Thyroid gland (tissue), 4 donors: ENCODE results near the gene VN1R5. TPM values are rescaled to one million over a fixed set of nuclear protein-coding genes. Genes with fewer than 3 reads are reported as not detected.

Experiments
- DNase-seq, 2 donors: peaks; one replicate each; pipeline ENCODE4 v3.0.0-alpha.2; 2019
- H3K27ac ChIP-seq, 3 donors: fragments of 200-600 bp; sonication (generic); 1 replicate in 2 of 3; 2 replicates in 1 of 3; pipeline ENCODE4 v1.5.1; 2016 to 2019; ENCODE audit warnings: mild to moderate bottlenecking in 1 of 3, moderate library complexity in 1 of 3
- H3K27me3 ChIP-seq: fragments of 200-600 bp; sonication (generic); one replicate; pipeline ENCODE4 v1.5.1; 2019
- H3K36me3 ChIP-seq, 2 donors: fragments of 200-600 bp; sonication (generic); one replicate each; pipeline ENCODE4 v1.5.1; 2016 to 2019
- H3K4me1 ChIP-seq, 2 donors: fragments of 200-600 bp; sonication (generic); one replicate each; pipeline ENCODE4 v1.5.1; 2017 to 2019
- H3K4me3 ChIP-seq, 3 donors: fragments of 200-600 bp; sonication (generic); replicated peaks in 1 of 3; 1 replicate in 2 of 3; 2 replicates in 1 of 3; pipeline ENCODE4 v1.5.1; 2016; ENCODE audit warnings: mild to moderate bottlenecking in 1 of 3
- H3K9me3 ChIP-seq: fragments of 200-600 bp; sonication (generic); one replicate; pipeline ENCODE4 v1.5.1; 2017
- CTCF ChIP-seq, 6 experiments: fragments of 200-600 bp in 3 of 6; fragments of 450-650 bp in 3 of 6; sonication (generic) in 3 of 6; IDR thresholded peaks; one replicate each; pipeline ENCODE4 v1.5.1; 2016 to 2019; ENCODE audit warnings: antibody characterized with exemption in 6 of 6, mild to moderate bottlenecking in 2 of 6, inconsistent platforms in 1 of 6, moderate library complexity in 1 of 6
- POLR2A ChIP-seq, 2 donors: fragments of 450-650 bp; IDR thresholded peaks; one replicate each; pipeline ENCODE4 v1.6.1; 2017; ENCODE audit warnings: antibody characterized with exemption in 2 of 2, mild to moderate bottlenecking in 2 of 2, moderate library complexity in 1 of 2
- WGBS, 2 donors: methylation state at CpG; one replicate each; pipeline ENCODE4 v1.1.5; 2017; 5-methylcytosine and 5-hydroxymethylcytosine counted together
- intact Hi-C: fragments of 100-400 bp; cut with DNase I; formaldehyde crosslinking; loops from one replicate; pipeline ENCODE4 v1.15.1; 2023
- total RNA-seq, 4 donors: library from RNA; depleted of rRNA; stranded (reverse); fragments of >200 nt; gene quantifications; one replicate each; pipeline ENCODE4 v1.2.3, GENCODE V29; 2016

VN1R5 gene
- total RNA-seq, 4 donors from 2014 or later, result not detected

DNA sequence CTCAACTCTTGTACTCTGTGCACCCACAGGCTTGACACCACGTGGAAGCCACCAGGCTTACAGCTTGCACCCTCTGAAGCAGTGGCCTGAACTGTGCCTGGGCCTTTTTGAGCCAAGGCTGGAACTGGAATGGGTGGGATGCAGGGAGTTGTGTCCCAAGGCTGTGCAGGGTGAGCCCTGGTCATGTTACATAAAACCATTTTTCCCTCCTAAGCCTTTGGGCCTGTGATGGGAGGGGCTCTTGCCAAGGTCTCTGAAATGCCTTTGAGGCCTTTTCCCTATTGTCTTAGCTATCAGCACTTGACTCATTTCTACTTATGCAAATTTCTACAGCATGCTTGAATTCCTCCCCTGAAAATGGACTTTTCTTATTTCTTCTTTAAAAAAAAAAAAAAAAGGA lies 14.1 kb downstream of the VN1R5 start:
- Histone ChIP-seq H3K27ac (no peak overlapping the region), H3K4me3 (no peak overlapping the region), H3K4me1 (peaks cover 5% of the 10 kb centered on the region in 2 donors), H3K9me3 (no peaks in the 10 kb centered on the region), H3K36me3 (no peaks in the 10 kb centered on the region), H3K27me3 (no peaks in the 10 kb centered on the region)
- intact Hi-C loops, result no loop called here
- DNase-seq, result no peak
- 100% methylated on average over 1 of the region's 1 CpG; no CpG with 5 or more reads in 1 of the 2 donors for WGBS, 2 donors
- no peak for TF ChIP-seq POLR2A (IDR thresholded peaks at IDR 0.05)
- no peak for TF ChIP-seq CTCF (IDR thresholded peaks at IDR 0.05)

DNA sequence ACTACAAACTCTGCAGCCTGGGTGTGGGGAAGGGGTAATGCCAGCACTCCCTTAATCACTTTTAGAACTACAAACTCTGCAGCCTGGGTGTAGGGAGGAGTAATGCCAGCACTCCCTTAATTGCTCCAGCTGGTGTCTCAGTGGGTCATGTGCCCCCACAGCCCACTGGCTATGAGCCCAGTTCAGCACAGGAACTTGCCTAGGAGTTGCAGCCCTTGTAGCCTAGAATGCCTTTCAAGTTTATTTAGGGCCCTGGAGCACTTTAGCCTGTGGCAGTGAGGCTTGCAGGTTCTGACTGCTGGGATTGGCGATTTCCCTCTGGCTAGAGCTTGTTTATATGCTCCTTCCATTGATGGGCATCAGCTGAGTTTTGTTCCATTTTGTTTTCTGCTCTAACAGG lies 17.1 kb downstream of the VN1R5 start:
- TF ChIP-seq CTCF (IDR thresholded peaks at IDR 0.05), result no peak
- no peak for TF ChIP-seq POLR2A (IDR thresholded peaks at IDR 0.05)
- peak overlapping the region in 1 of 3 donors; percentile 75 for H3K27ac ChIP-seq
- H3K4me1 ChIP-seq, result peaks cover 5% of the 10 kb centered on the region in 2 donors
- H3K9me3 ChIP-seq, result no peaks in the 10 kb centered on the region
- no peaks in the 10 kb centered on the region for H3K27me3 ChIP-seq
- 17 to 25% methylated on average over 1 of the region's 1 CpG for WGBS, 2 donors
- peak; percentile 77 to 78 for DNase-seq
- intact Hi-C loops, result no loop called here
- H3K4me3 ChIP-seq, result no peak overlapping the region
- H3K36me3 ChIP-seq, result no peaks in the 10 kb centered on the region

DNA sequence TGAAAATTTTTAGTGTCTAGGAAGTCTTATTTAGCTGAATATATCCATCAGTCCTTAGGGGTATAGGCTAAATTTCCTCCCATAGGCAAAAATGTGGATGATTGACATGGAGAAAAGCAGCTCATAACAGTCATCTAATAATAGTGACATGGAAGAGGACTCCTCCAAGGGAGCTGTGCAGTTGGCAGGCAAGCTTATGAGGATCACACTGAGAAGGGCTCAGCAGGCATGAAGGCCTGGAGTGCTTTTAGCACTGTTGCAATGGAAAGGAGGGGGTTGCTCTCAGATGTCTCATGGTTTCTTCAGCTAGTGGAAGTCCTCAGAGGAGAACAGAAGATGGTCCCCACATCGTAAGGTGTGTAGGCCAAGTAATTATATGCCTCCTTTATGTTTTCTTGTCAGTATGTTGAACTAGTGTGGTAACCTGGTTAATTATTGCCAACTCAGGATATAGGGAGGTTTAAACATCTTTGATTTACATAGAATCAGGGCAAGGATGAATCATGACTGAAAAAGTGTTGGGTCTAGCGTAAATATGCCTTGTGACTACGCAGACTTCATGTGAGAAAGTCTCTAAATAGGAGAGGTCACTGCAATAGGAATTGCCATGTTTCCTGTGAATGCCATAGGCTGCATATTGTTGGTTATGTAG lies 18.9 kb downstream of the VN1R5 start:
- H3K36me3 ChIP-seq, result no peaks in the 10 kb centered on the region
- WGBS, 2 donors, result 95 to 96% methylated on average over 3 of the region's 3 CpGs
- TF ChIP-seq POLR2A (IDR thresholded peaks at IDR 0.05) (no peak), CTCF (IDR thresholded peaks at IDR 0.05) (no peak)

DNA sequence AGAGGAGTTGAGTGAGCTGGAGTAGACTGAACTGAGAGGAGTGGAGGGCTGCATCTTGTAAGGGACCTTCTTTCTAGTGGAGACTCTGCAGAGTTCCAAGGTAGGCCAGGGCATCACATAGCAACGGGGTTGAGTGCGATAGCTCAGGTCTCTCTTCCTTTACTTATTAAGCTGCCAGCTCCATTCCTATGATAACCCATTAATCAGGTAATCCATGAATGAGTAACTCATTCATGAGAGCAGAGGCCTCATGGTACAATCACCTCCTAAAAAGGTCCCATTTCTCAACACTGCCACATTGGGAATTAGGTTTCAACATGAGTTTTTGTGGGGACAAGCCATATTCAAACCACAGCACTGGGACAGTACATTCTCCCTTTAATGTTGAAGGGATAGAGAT lies 21.3 kb downstream of the VN1R5 start:
- no peak for DNase-seq
- peaks cover 5% of the 10 kb centered on the region in 2 donors for H3K4me1 ChIP-seq
- TF ChIP-seq CTCF (IDR thresholded peaks at IDR 0.05) (no peak), POLR2A (IDR thresholded peaks at IDR 0.05) (no peak)
- H3K27ac ChIP-seq, result no peak overlapping the region
- no peaks in the 10 kb centered on the region for H3K9me3 ChIP-seq
- H3K4me3 ChIP-seq, result no peak overlapping the region
- intact Hi-C loops, result no loop called here
- no peaks in the 10 kb centered on the region for H3K36me3 ChIP-seq
- H3K27me3 ChIP-seq, result no peaks in the 10 kb centered on the region
- 94 to 95% methylated on average over 2 of the region's 2 CpGs for WGBS, 2 donors

More for the DNA sequence above, 18.9 kb downstream of the VN1R5 start:
- intact Hi-C loops, result no loop called here
- H3K9me3 ChIP-seq, result no peaks in the 10 kb centered on the region
- DNase-seq, result no peak
- no peaks in the 10 kb centered on the region for H3K27me3 ChIP-seq
- no peak overlapping the region for H3K4me3 ChIP-seq
- no peak overlapping the region for H3K27ac ChIP-seq
- H3K4me1 ChIP-seq, result peaks cover 5% of the 10 kb centered on the region in 2 donors

GRCh38 chr1:247281001-247281574 lies 25.2 kb downstream of the VN1R5 start:
- TF ChIP-seq POLR2A (IDR thresholded peaks at IDR 0.05) (no peak), CTCF (IDR thresholded peaks at IDR 0.05) (no peak)
- DNase-seq, result no peak
- H3K9me3 ChIP-seq, result no peaks in the 10 kb centered on the region
- no peaks in the 10 kb centered on the region for H3K4me1 ChIP-seq
- intact Hi-C loops, result no loop called here
- no peak overlapping the region for H3K27ac ChIP-seq
- H3K4me3 ChIP-seq, result no peak overlapping the region
- no peaks in the 10 kb centered on the region for H3K36me3 ChIP-seq
- WGBS, 2 donors, result 67 to 69% methylated on average over 5 of the region's 5 CpGs
- H3K27me3 ChIP-seq, result no peaks in the 10 kb centered on the region
